ENCODE results near the gene OXSR1. TPM values are rescaled to one million over a fixed set of nuclear protein-coding genes. Genes with fewer than 3 reads are reported as not detected.

OXSR1 gene
- total and polyA plus RNA-seq, 10 donors = 9.3 to 45.0 (median 30.5) TPM

DNA sequence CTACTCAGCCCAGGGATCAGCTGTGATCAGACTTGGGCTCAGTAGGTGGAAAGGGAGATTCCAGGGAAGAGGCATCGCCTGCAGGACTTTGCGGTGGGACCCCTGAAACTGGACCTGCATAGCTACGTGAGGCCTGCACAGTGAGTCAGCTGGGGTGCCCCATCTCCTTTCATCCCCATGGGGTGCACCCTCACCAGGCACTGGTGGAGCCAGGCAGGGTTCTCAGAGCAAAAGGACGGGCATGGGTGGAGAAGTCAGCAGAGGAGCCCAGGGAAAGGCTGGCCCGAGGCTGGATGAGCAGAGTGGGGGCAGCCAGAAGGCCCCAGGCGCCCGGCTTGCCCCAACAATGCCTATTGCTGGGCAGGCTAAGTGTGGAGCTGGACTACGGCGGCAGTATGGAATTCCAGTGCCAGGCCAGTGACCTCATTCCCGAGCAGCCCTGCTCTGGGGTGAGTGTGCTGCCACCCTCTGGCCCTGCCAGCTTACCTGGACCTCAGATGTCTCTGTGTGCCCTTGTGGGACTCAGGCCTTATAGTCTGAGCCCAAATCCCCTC lies 48.1 kb upstream of the OXSR1 start:
- H3K4me1 ChIP-seq = peaks cover 0 to 33% (median 2%) of the 10 kb centered on the region in 6 donors
- no peaks in the 10 kb centered on the region for H3K9me3 ChIP-seq
- WGBS, 5 donors = 86 to 93% (median 89%) methylated on average over 7 to 10 of the region's 10 CpGs
- TF ChIP-seq, protein P1, sequence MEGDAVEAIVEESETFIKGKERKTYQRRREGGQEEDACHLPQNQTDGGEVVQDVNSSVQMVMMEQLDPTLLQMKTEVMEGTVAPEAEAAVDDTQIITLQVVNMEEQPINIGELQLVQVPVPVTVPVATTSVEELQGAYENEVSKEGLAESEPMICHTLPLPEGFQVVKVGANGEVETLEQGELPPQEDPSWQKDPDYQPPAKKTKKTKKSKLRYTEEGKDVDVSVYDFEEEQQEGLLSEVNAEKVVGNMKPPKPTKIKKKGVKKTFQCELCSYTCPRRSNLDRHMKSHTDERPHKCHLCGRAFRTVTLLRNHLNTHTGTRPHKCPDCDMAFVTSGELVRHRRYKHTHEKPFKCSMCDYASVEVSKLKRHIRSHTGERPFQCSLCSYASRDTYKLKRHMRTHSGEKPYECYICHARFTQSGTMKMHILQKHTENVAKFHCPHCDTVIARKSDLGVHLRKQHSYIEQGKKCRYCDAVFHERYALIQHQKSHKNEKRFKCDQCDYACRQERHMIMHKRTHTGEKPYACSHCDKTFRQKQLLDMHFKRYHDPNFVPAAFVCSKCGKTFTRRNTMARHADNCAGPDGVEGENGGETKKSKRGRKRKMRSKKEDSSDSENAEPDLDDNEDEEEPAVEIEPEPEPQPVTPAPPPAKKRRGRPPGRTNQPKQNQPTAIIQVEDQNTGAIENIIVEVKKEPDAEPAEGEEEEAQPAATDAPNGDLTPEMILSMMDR (IDR thresholded peaks at IDR 0.05 in 8 of 11, conservative IDR thresholded peaks at IDR 0.05 in 3 of 11) = no peak
- peak in 1 of 3 donors; percentile 4 for TF ChIP-seq POLR2AphosphoS5 (IDR thresholded peaks at IDR 0.05)
- no peak for TF ChIP-seq POLR2A (IDR thresholded peaks at IDR 0.05)
- H3K27me3 ChIP-seq (replicated peaks in 1 of 7) = no peaks in the 10 kb centered on the region
- no peak overlapping the region for H3K27ac ChIP-seq
- no peak overlapping the region for H3K4me3 ChIP-seq
- intact Hi-C loops (cut with DNase I; ENCODE audit: low total_unique reads) = loop anchor here (5.0 kb wide), 1 partner anchor 365 kb away; no protein-coding TSS in a partner anchor
- peak; percentile 69 for DNase-seq
- H3K36me3 ChIP-seq = peaks cover 0 to 57% (median 27%) of the 10 kb centered on the region in 6 donors

DNA sequence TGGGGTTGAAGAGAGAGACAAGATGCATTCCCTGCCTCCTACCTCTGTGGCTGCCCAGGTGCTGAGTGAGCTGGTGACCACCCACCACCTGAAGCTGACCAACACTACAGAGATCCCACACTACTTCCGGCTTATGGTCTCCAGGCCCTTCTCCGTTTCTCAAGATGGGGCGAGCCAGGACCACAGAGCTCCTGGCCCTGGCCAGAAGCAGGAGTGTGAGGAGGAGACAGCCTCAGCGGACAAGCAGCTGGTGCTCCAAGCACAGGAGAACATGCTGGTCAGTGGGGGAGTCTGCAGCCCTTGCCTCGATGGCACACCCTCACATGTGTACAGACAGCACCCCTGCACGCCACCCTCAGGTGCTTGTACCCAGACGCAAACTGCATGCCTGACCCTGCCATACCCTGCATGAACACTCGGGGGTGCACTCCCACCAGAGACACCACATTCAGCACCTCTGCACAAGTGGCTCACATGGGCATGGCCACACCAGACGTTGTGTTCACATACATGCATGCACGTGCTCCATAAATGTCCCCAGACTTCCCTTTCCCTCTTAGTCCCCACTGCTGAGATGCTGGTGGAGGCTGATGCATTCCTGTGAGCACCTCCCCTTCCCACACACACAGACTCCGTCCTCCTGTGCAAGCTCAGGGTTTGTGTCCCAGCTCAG lies 47.5 kb upstream of the OXSR1 start:
- TF ChIP-seq, protein P1 (IDR thresholded peaks at IDR 0.05 in 8 of 11, conservative IDR thresholded peaks at IDR 0.05 in 3 of 11) = peak; percentile 74 to 91 (median 83)
- TF ChIP-seq POLR2AphosphoS5 (IDR thresholded peaks at IDR 0.05) (peak; percentile 60 to 75 (median 64)), POLR2A (IDR thresholded peaks at IDR 0.05) (no peak)

DNA sequence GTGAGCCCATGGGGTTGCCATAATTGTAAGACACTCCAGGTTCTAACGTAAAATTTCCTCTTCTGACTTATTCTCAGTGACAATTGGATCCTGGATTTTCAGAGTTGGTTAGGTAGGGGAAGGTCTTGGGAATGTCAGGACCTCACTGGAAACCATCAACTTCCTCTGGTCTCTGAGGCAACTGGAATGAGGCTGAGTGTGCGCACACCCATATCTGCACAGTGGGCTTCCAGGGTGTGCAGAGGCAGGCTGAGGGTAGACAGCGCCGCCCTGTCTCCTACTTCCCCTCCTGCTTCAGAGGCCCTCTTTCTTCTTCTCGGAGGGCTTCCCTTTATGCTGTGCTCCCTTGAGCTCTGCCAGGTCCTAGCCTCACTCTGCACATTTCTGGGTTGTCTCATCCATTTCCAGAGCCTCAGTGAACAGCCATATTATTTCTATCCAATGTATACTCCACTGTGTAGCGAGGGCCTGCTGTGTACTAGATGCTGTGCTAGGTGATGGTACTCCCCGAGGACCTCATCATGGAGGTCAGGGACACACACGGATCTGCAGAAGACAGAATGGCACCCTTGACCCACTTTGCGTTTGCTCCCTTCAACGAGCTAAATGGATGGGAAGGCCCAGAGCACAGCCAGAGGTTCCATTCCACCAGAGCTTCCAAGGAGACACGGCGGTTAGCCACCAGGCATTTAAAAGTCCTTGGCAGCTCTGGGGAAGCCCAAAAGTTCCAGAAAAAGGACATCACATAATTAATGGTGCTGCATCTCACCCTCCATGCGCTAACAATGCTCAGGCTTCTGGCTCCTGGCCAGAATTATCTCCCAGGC lies 46.7 kb upstream of the OXSR1 start:
- Histone ChIP-seq H3K4me3 (no peak overlapping the region), H3K27me3 (replicated peaks in 1 of 7) (no peaks in the 10 kb centered on the region), H3K36me3 (peaks cover 0 to 71% (median 41%) of the 10 kb centered on the region in 6 donors), H3K9me3 (no peaks in the 10 kb centered on the region), H3K27ac (no peak overlapping the region), H3K4me1 (peaks cover 0 to 33% (median 2%) of the 10 kb centered on the region in 6 donors)
- intact Hi-C loops (cut with DNase I; ENCODE audit: low total_unique reads) = loop anchor here (5.0 kb wide), 1 partner anchor 364 kb away; no protein-coding TSS in a partner anchor
- TF ChIP-seq, protein P1 (IDR thresholded peaks at IDR 0.05 in 8 of 11, conservative IDR thresholded peaks at IDR 0.05 in 3 of 11) = no peak
- TF ChIP-seq POLR2AphosphoS5 (IDR thresholded peaks at IDR 0.05) = no peak
- DNase-seq = peak; percentile 37
- WGBS, 5 donors = 72 to 89% (median 84%) methylated on average over 13 of the region's 13 CpGs

More for the DNA sequence above, 47.5 kb upstream of the OXSR1 start:
- Histone ChIP-seq H3K27me3 (replicated peaks in 1 of 7) (no peaks in the 10 kb centered on the region), H3K4me1 (peaks cover 0 to 33% (median 2%) of the 10 kb centered on the region in 6 donors), H3K36me3 (peaks cover 0 to 64% (median 33%) of the 10 kb centered on the region in 6 donors), H3K9me3 (no peaks in the 10 kb centered on the region), H3K4me3 (no peak overlapping the region), H3K27ac (no peak overlapping the region)
- DNase-seq = peak; percentile 87
- WGBS, 5 donors = 53 to 71% (median 55%) methylated on average over 6 to 11 of the region's 11 CpGs
- intact Hi-C loops (cut with DNase I; ENCODE audit: low total_unique reads) = loop anchor here (5.0 kb wide), 1 partner anchor 364 kb away; no protein-coding TSS in a partner anchor

Measured in spleen (tissue), 11 donors.